ENCODE results near the gene BRD4.

GRCh38 chr19:15220833-15221232, 111.5 kb downstream of the BRD4 start:
- TF ChIP-seq POLR2AphosphoS5 (IDR thresholded peaks at IDR 0.05; ENCODE audit: insufficient read depth in 1 of 2, low read depth in 1 of 2), result no peak
- no peak for TF ChIP-seq CTCF (IDR thresholded peaks at IDR 0.05)

All from vagina (tissue), 2 donors.